ENCODE results near the gene OR4E1.
"Not testable (repeated sequence)": the region's sequence is repeated elsewhere in the genome, so short reads cannot be mapped to it uniquely, and the experiment has no call there.

The OR4E1 gene

DNA sequence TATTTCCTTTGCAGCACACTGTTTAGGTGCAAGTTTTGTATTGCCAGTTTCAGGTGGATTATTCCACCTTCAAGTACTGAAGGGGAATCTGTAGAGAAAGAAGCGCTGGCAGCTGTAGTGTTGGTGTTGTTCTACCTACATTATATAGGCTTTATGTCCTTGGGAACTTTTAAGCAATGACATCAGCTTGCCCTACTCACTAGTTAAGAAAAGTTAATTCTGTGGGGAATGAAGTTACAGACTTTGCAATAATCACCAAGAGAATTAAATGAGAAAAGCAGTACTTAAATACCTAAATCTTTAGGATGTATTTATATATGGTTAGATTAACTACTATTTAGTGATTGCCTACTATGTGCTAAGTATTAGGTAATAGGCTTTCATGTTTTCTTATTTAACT is at the start of gene OR4E1:
Gene OR4E1 (minus strand): TSS at position 101 of the 400 bp plus-strand sequence. CDS start 2,883 bp downstream, outside the sequence.
- DNase-seq: no peak

- no peak for DNase-seq
Measured at GRCh38 chr14:21721504-21721903, 47.9 kb upstream of the OR4E1 start.

GRCh38 chr14:21719841-21720240 is 46.2 kb upstream of the OR4E1 start:
- no peak for DNase-seq

- no peak for DNase-seq
Measured at GRCh38 chr14:21714318-21714929, 40.8 kb upstream of the OR4E1 start.

- no peak for DNase-seq
Measured at GRCh38 chr14:21712036-21712435, 38.4 kb upstream of the OR4E1 start.

GRCh38 chr14:21711360-21711961 is 37.8 kb upstream of the OR4E1 start:
- DNase-seq: peak; percentile 32

DNA sequence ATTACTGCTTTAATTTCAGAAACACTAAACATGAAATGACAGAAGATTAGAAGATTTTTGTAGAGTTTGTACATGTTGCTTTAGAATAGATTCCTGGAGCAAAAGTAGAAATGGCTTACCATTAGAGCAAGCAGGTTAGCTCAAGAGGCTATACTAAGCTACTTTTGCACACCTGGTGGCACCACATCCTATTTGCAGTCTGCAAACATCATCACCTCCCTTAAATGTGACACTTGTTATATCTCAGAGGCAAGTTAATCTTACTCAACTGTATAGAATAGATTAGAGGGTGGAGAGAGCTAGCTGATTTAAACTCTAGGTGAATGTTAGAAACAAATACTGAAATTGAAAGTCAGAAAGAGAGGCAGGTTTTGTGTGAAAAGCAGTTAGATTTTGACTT is 30.7 kb upstream of the OR4E1 start:
- DNase-seq: no peak

DNA sequence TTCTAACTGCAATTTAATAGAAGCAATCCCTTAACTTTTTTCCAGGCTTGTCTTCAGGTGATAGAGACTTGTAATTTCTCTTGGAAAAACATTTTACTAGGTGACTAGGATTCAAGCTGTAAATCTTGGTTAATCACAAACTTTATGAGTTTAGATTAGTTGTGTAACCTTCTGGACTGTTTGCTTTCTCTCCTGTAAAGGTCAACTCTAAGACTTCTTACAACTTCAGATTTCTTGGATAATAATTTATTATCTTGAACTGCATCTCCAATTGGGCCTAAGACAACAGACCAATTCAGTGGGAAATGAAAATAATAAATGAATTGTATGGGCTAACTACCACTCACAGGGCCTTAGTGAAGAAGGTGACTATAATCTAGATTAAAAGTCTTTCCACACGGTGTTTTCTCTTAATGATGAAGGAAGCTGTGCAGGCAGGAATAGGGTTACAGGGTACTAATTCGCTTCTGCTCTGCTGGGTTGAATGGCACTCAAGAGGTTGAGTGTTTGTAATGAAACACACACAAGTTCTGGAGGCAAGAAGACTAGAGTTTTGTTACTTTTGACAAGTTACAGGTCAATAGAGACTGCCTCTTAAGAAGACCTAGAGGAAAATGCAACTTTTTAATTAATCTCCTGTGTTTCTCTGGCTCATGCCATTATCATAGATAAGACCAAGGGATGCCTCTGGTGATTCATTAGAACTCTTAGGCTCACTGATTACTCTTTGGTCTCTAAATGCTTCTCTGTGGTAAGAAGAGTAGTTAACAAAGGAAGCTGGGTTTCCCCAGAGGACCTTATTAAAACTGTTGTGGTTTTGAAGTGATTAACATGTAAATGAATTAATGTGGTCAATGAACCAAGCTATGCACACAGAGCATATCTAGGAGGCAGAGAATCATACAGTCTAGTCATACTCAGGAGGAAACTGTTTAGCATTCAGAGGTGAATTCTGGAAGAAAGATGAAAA is 30.0 kb upstream of the OR4E1 start:
- DNase-seq: no peak

- no peak for DNase-seq
Measured at GRCh38 chr14:21702316-21702715, 28.7 kb upstream of the OR4E1 start.

GRCh38 chr14:21699551-21699950 is 25.9 kb upstream of the OR4E1 start:
- no peak for DNase-seq

- DNase-seq: not testable (repeated sequence)
Measured at GRCh38 chr14:21698538-21698937, 24.9 kb upstream of the OR4E1 start.

GRCh38 chr14:21697662-21698061 is 24.0 kb upstream of the OR4E1 start:
- DNase-seq: not testable (repeated sequence)

GRCh38 chr14:21694425-21694824 is 20.8 kb upstream of the OR4E1 start:
- DNase-seq: no peak

DNA sequence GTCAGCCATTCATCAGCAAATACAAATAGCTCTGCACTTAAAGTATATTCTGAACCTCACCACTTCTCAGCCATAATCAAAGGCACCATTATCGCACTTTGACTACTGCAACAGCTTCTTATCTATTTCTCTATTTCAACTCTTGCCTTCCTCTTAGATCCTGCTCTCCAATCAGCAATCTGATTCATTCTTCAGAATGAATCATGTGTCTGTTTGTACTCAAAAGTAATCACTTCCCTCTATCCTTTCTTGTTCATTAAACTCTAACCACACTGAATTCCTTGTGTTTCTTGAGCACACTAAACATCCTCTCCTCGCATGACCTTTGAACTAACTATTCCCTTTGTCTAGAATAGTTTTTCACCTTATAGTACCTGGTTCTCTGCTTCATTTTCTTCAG is 12.8 kb upstream of the OR4E1 start:
- DNase-seq: no peak

GRCh38 chr14:21680072-21680471 is 6.5 kb upstream of the OR4E1 start:
- DNase-seq: no peak

- no peak for DNase-seq
Measured at GRCh38 chr14:21675566-21675965, 1.9 kb upstream of the OR4E1 start.

DNA sequence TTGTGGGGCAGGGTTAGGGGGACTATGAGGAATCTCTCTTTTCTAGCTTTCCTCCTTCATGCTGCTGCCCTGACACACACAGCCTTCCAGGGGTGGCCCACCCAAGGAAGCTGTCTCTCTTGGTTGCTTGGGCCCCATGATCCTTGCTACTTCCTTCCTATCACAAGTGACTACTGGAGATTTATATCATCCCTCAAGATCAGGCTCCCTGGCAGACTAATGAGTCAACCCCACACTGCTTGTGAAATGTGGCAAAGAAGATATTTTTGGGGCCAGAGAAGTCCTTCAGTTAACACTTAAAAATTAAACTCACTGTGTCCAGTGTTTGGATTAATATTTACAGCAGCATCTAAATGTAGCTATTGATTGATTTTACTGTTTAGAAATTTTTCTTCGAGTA is 1.5 kb downstream of the OR4E1 start:
- no peak for DNase-seq

GRCh38 chr14:21671371-21671770 is 2.2 kb downstream of the OR4E1 start:
- no peak for DNase-seq

- DNase-seq: no peak
Measured at GRCh38 chr14:21669284-21669683, 4.3 kb downstream of the OR4E1 start.

GRCh38 chr14:21668377-21668776 is 5.2 kb downstream of the OR4E1 start:
- DNase-seq: no peak

DNA sequence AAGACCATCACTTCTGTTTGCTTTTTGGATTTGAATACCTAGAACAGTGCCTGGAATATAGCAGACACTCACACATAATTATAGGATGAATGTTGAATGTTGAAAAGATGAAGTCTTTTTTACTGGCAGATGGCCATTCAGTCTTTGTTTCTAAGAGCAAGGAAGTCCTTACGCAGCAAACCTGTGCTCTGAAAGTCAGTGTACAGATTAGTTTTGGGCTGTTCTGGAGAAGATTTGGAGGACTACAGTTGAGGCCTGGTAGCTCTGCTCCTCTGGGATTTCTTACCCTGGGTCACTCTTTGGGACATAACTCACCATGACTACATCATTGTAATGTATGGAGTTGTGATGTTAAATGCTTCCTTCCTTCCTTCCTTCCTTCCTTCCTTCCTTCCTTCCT is 16.6 kb downstream of the OR4E1 start:
- no peak for DNase-seq

GRCh38 chr14:21654215-21654614 is 19.4 kb downstream of the OR4E1 start:
- no peak for DNase-seq

DNA sequence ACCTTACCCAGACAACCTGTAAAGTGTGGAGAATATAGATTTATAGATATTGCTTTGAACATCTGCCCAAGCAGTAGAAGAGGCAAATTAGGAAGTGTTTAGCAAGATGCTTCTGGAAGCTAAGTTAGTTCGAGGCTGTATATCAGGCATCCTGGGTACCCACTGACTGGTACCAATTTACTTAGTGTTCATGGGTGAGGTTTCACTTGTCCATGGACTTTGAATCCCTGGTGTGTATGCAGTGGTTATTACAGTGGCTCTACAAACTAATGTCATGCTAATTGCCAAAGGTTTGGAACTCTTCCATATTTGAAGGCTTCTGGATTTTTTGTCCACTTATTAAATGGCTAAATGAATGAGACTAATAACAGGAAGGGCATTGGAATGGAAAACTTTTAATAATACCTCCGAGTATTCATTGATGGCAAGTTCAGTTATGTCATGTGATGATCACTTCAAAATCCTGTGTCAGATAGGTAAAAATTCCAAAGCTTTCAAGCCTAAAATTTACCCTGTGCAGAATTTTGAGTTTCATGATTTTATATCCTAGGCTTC is 20.2 kb downstream of the OR4E1 start, which contains the start of gene OR4E2:
Gene OR4E2 (plus strand): TSS at position 505 of the 555 bp plus-strand sequence. CDS start 11,248 bp downstream, outside the sequence.
- DNase-seq: no peak
